IMR-90 (cell line): ENCODE measurements around the gene HERC4. TPM values are rescaled to one million over a fixed set of nuclear protein-coding genes. Genes with fewer than 3 reads are reported as not detected.

Experiments used
- ATAC-seq: fragments of 200-7000 bp; cut with Tn5 transposase; 2 replicates; pipeline ENCODE4 v1.9.1; 2020; ENCODE audit warnings: low read depth, mild to moderate bottlenecking, moderate library complexity
- BruUV-seq: library from RNA; stranded (reverse); fragments of 400-500 nt; replicated peaks from 2 replicates; lab custom pipeline; 2021; lab: Mats Ljungman, UMichigan
- CTCF ChIA-PET: fragments of 300-600 bp; formaldehyde crosslinking; extraction: SDS; loops from one replicate; lab custom pipeline; 2021; ENCODE audit warnings: antibody characterized with exemption; lab: Yijun Ruan, JAX
- POLR2A ChIA-PET: fragments of 300-600 bp; sonication (Branson Sonifier 250); formaldehyde crosslinking; loops from one replicate; lab custom pipeline; 2022; ENCODE audit warnings: antibody characterized with exemption; ENCODE audit not compliant: unreplicated experiment; lab: Charles Lee
- DNase-seq: peaks from one replicate; pipeline ENCODE4 v3.0.0; 2013
- H2AFZ ChIP-seq: replicated peaks from 2 replicates; pipeline ENCODE3; 2013; ENCODE audit warnings: low read length, mild to moderate bottlenecking; ENCODE audit not compliant: poor library complexity
- H2AK5ac ChIP-seq: 2 replicates; pipeline ENCODE4 v1.6.1; 2013; ENCODE audit warnings: low read depth, low read length, inconsistent platforms
- H2AK9ac ChIP-seq: replicated peaks from 2 replicates; pipeline ENCODE3; 2013; ENCODE audit warnings: mild to moderate bottlenecking, low read depth, low read length, moderate library complexity; ENCODE audit not compliant: poor library complexity
- H2BK120ac ChIP-seq: 2 replicates; pipeline ENCODE4 v1.6.1; 2013; ENCODE audit warnings: low read depth, low read length, inconsistent platforms
- H2BK15ac ChIP-seq: 3 replicates; pipeline ENCODE4 v1.6.1; 2013; ENCODE audit warnings: low read depth, low read length, inconsistent platforms
- H2BK20ac ChIP-seq: 2 replicates; pipeline ENCODE4 v1.6.1; 2013; ENCODE audit warnings: low read depth, mild to moderate bottlenecking, inconsistent platforms, low read length, moderate library complexity
- H2BK5ac ChIP-seq: 2 replicates; pipeline ENCODE4 v1.6.1; 2013; ENCODE audit warnings: mild to moderate bottlenecking, low read depth, low read length, inconsistent platforms; ENCODE audit not compliant: poor library complexity, severe bottlenecking
- H3K14ac ChIP-seq: replicated peaks from 2 replicates; pipeline ENCODE4 v1.6.1; 2013; ENCODE audit warnings: low read depth, low read length, inconsistent platforms
- H3K18ac ChIP-seq: 2 replicates; pipeline ENCODE4 v1.6.1; 2013; ENCODE audit warnings: low read depth, low read length, control low read depth
- H3K23ac ChIP-seq: 2 replicates; pipeline ENCODE4 v1.6.1; 2013; ENCODE audit warnings: low read depth, low read length, inconsistent platforms
- H3K27ac ChIP-seq: 2 replicates; pipeline ENCODE4 v1.5.1; 2013; ENCODE audit warnings: mild to moderate bottlenecking, control low read depth, low read length; ENCODE audit not compliant: insufficient read depth
- H3K27me3 ChIP-seq: 2 replicates; pipeline ENCODE4 v1.6.1; 2013; ENCODE audit warnings: low read length; ENCODE audit not compliant: control insufficient read depth, insufficient read depth
- H3K36me3 ChIP-seq: 2 replicates; pipeline ENCODE4 v1.6.1; 2013; ENCODE audit warnings: low read length, mixed read lengths; ENCODE audit not compliant: control insufficient read depth, insufficient read depth
- H3K4ac ChIP-seq: 2 replicates; pipeline ENCODE4 v1.6.1; 2013; ENCODE audit warnings: low read depth, low read length, inconsistent platforms
- H3K4me1 ChIP-seq: 2 replicates; pipeline ENCODE4 v1.6.1; 2013; ENCODE audit warnings: low read length, mixed read lengths; ENCODE audit not compliant: control insufficient read depth, insufficient read depth
- H3K4me2 ChIP-seq: 2 replicates; pipeline ENCODE4 v1.6.1; 2013; ENCODE audit warnings: low read depth, mild to moderate bottlenecking, control low read depth, low read length, moderate library complexity
- H3K4me3 ChIP-seq: 2 replicates; pipeline ENCODE4 v1.5.1; 2013; ENCODE audit warnings: low read depth, mild to moderate bottlenecking, control low read depth, low read length, moderate library complexity; ENCODE audit not compliant: insufficient read depth
- H3K56ac ChIP-seq: 2 replicates; pipeline ENCODE4 v1.6.1; 2013; ENCODE audit warnings: low read length, inconsistent platforms; ENCODE audit not compliant: insufficient read depth; ENCODE audit errors: extremely low read depth
- H3K79me1 ChIP-seq, 2 experiments: 2 replicates each; pipeline ENCODE4 v1.6.1; 2013; ENCODE audit warnings: low read length in 2 of 2, inconsistent platforms in 1 of 2, low read depth in 1 of 2
- H3K9ac ChIP-seq: 2 replicates; pipeline ENCODE4 v1.6.1; 2013; ENCODE audit warnings: low read depth, low read length, control low read depth
- H3K9me1 ChIP-seq: 2 replicates; pipeline ENCODE4 v1.6.1; 2013; ENCODE audit warnings: low read length, inconsistent platforms; ENCODE audit not compliant: insufficient read depth
- H3K9me3 ChIP-seq: 2 replicates; pipeline ENCODE4 v1.6.1; 2013; ENCODE audit warnings: low read length; ENCODE audit not compliant: control insufficient read depth, insufficient read depth
- H4K20me1 ChIP-seq: 2 replicates; pipeline ENCODE4 v1.6.1; 2013; ENCODE audit warnings: low read length, inconsistent platforms; ENCODE audit not compliant: insufficient read depth
- H4K5ac ChIP-seq: 2 replicates; pipeline ENCODE4 v1.6.1; 2013; ENCODE audit warnings: mild to moderate bottlenecking, low read depth, low read length, control low read depth
- H4K8ac ChIP-seq, 2 experiments: 2 replicates each; pipeline ENCODE4 v1.6.1; 2013; ENCODE audit warnings: low read depth in 2 of 2, low read length in 2 of 2, control low read depth in 1 of 2, inconsistent platforms in 1 of 2
- H4K91ac ChIP-seq: 2 replicates; pipeline ENCODE4 v1.6.1; 2013; ENCODE audit warnings: low read depth, low read length, inconsistent platforms; ENCODE audit not compliant: insufficient read depth
- RCOR1 ChIP-seq: IDR thresholded peaks from 2 replicates; pipeline ENCODE4 v1.6.1; 2012; ENCODE audit warnings: mild to moderate bottlenecking, low read length, improper control_type of control experiment; ENCODE audit not compliant: insufficient replicate concordance
- WGBS, 2 experiments: methylation state at CpG; one replicate each; pipeline versions ENCODE4 v1.1.5 to v1.1.7; 2013; ENCODE audit warnings: missing lambda C conversion rate in 2 of 2; ENCODE audit not compliant: insufficient read length in 1 of 2; ENCODE audit errors: extremely low coverage in 2 of 2; 5-methylcytosine and 5-hydroxymethylcytosine counted together
- dilution Hi-C: fragments of 300-500 bp; cut with HindIII; formaldehyde crosslinking; loops from one replicate; pipeline ENCODE4 v1.14.3; 2018; ENCODE audit warnings: low sequenced_read_pairs; ENCODE audit not compliant: unreplicated experiment
- in situ Hi-C: fragments of 300-500 bp; cut with MboI; formaldehyde crosslinking; loops from 3 replicates; pipeline ENCODE4 v1.14.3; 2019; ENCODE audit warnings: low sequenced_read_pairs, inconsistent platforms, mixed read lengths
- intact Hi-C: fragments of 100-400 bp; cut with micrococcal nuclease; formaldehyde crosslinking; loops from 2 replicates; pipeline ENCODE4 v1.10.0; 2022
- polyA plus RNA-seq, 3 experiments: library from polyadenylated mRNA; depleted of rRNA; stranded (reverse); fragments of >200 nt; gene quantifications; 2 replicates each; pipeline ENCODE4 v1.2.3, GENCODE V29; 2012; ENCODE audit warnings: low replicate concordance in 1 of 3
- total RNA-seq: library from RNA; depleted of rRNA; stranded (reverse); fragments of >200 nt; gene quantifications from 2 replicates; pipeline ENCODE4 v1.2.3, GENCODE V29; 2012

Gene HERC4
- total and polyA plus RNA-seq, 2 of the 4 experiments (the other 2 are of a cell fraction): 66.6 to 92.8 TPM

- ChIA-PET CTCF (interaction anchor here (2.4 kb wide), 1 partner anchor 21 kb away, joined by 6 read pairs; no protein-coding TSS in a partner anchor), POLR2A (no interaction called here)
- Histone ChIP-seq H2AFZ (no peak overlapping the region), H3K36me3 (no peaks in the 10 kb centered on the region), H2BK5ac (peak overlapping the region; percentile 100), H3K9me1 (peaks cover 5% of the 10 kb centered on the region; the same call in 1 of the 2 replicates), H3K18ac (peak overlapping the region; percentile 80; the same call in 1 of the 2 replicates), H4K91ac (peak overlapping the region; percentile 66), H4K8ac (peak overlapping the region; percentile 44 to 81; a peak in 3 of 4 replicates), H2AK9ac (no peak overlapping the region), H4K20me1 (no peaks in the 10 kb centered on the region), H3K9me3 (no peaks in the 10 kb centered on the region), H2BK15ac (peak overlapping the region; percentile 79), H3K4me3 (no peak overlapping the region), H3K27ac (no peak overlapping the region), H3K4me1 (peaks cover 13% of the 10 kb centered on the region), H3K4ac (peak overlapping the region; percentile 41; the same call in 1 of the 2 replicates), H3K56ac (peak overlapping the region; percentile 41; the same call in 1 of the 2 replicates), H2BK20ac (peak overlapping the region; percentile 82), H3K79me1 (peaks cover 0 to 11% of the 10 kb centered on the region in 2 experiments; a peak in 3 of 4 replicates), H3K14ac (peak overlapping the region; percentile 38), H2BK120ac (peak overlapping the region; percentile 68), H3K9ac (no peak overlapping the region), H3K23ac (peak overlapping the region; percentile 31; the same call in 1 of the 2 replicates), H2AK5ac (peak overlapping the region; percentile 50; the same call in 1 of the 2 replicates), H4K5ac (peak overlapping the region; percentile 92; the same call in 1 of the 2 replicates), H3K27me3 (no peaks in the 10 kb centered on the region), H3K4me2 (no peak overlapping the region; the same call in 1 of the 2 replicates)
- intact Hi-C loops: no loop called here
- no peak for TF ChIP-seq RCOR1
- no TSS peak for BruUV-seq
- no CpG with 5 or more reads among the region's 3 CpGs for WGBS, 2 experiments
- ATAC-seq (no peak), DNase-seq (no peak)
- dilution Hi-C loops: no loop called here
- in situ Hi-C loops: no loop called here
Measured at GRCh38 chr10:68103901-68104300, 28.8 kb upstream of the HERC4 start.
